SK-N-SH (cell line): ENCODE results near the gene AKAP4. TPM values are rescaled to one million over a fixed set of nuclear protein-coding genes. Genes with fewer than 3 reads are reported as not detected.

ENCODE experiments used
- CTCF ChIA-PET: fragments of 300-600, 350-600 bp; formaldehyde crosslinking; extraction: SDS; loops from one replicate; lab custom pipeline; 2021; lab: Yijun Ruan, JAX
- POLR2A ChIA-PET: fragments of 350-600 bp; sonication (Branson Sonifier 250); formaldehyde crosslinking; extraction: SDS; loops from one replicate; lab custom pipeline; 2020; ENCODE audit warnings: antibody characterized with exemption, inconsistent platforms; lab: Yijun Ruan, JAX
- DNase-seq: peaks from one replicate; pipeline ENCODE4 v3.0.0; 2012
- H2AFZ ChIP-seq: fragments of 200-600 bp; sonication (generic); 2 replicates; pipeline ENCODE4 v1.8.1; 2016; ENCODE audit warnings: antibody characterized with exemption, mild to moderate bottlenecking, low read depth
- H3F3A ChIP-seq: fragments of 200-600 bp; sonication (generic); replicated peaks from 2 replicates; pipeline ENCODE3; 2016; ENCODE audit warnings: antibody characterized with exemption, mild to moderate bottlenecking; ENCODE audit not compliant: insufficient read depth
- H3K27ac ChIP-seq, 2 experiments: fragments of 200-500 bp in 1 of 2; fragments of 200-600 bp in 1 of 2; sonication (Bioruptor generic) in 1 of 2; sonication (generic), shearing (Covaris generic) in 1 of 2; 2 replicates each; pipeline versions ENCODE4 v1.5.1 to v1.6.1; 2014 to 2016; ENCODE audit warnings: low read depth in 2 of 2, inconsistent platforms in 1 of 2, low read length in 1 of 2, mild to moderate bottlenecking in 1 of 2, mixed read lengths in 1 of 2
- H3K27me3 ChIP-seq: fragments of 200-600 bp; sonication (generic), shearing (Covaris generic); 2 replicates; pipeline ENCODE4 v1.6.1; 2016; ENCODE audit warnings: mixed run types; ENCODE audit not compliant: insufficient read depth
- H3K36me3 ChIP-seq, 2 experiments: fragments of 200-500 bp in 1 of 2; fragments of 200-600 bp in 1 of 2; sonication (Bioruptor generic) in 1 of 2; sonication (generic) in 1 of 2; replicated peaks in 1 of 2; 2 replicates each; pipeline versions ENCODE3 to v1.5.1; 2014 to 2016; ENCODE audit warnings: low read length in 1 of 2, mild to moderate bottlenecking in 1 of 2; ENCODE audit not compliant: insufficient read depth in 2 of 2, control insufficient read depth in 1 of 2
- H3K4me1 ChIP-seq, 2 experiments: fragments of 200-500 bp in 1 of 2; fragments of 200-600 bp in 1 of 2; sonication (Bioruptor generic) in 1 of 2; sonication (generic), shearing (Covaris generic) in 1 of 2; 2 replicates each; pipeline versions ENCODE4 v1.5.1 to v1.6.1; 2014 to 2016; ENCODE audit warnings: low read depth in 1 of 2, low read length in 1 of 2, mixed run types in 1 of 2; ENCODE audit not compliant: insufficient read depth in 2 of 2, control insufficient read depth in 1 of 2
- H3K4me2 ChIP-seq: fragments of 200-600 bp; sonication (generic), shearing (Covaris generic); 2 replicates; pipeline ENCODE4 v1.6.1; 2017; ENCODE audit warnings: mixed run types
- H3K4me3 ChIP-seq, 2 experiments: fragments of 200-500 bp in 1 of 2; fragments of 200-600 bp in 1 of 2; sonication (Bioruptor generic) in 1 of 2; sonication (generic), shearing (Covaris generic) in 1 of 2; 2 replicates each; pipeline versions ENCODE4 v1.5.1 to v1.8.1; 2014 to 2016; ENCODE audit warnings: low read depth in 2 of 2, inconsistent platforms in 1 of 2, low read length in 1 of 2, mild to moderate bottlenecking in 1 of 2, mixed read lengths in 1 of 2, moderate library complexity in 1 of 2
- H3K79me2 ChIP-seq: fragments of 200-600 bp; sonication (generic); 2 replicates; pipeline ENCODE4 v1.8.1; 2017; ENCODE audit warnings: mild to moderate bottlenecking; ENCODE audit not compliant: insufficient read depth
- H3K9ac ChIP-seq: fragments of 200-600 bp; sonication (generic); 2 replicates; pipeline ENCODE4 v1.6.1; 2017; ENCODE audit warnings: mixed run types
- H3K9me2 ChIP-seq: fragments of 200-600 bp; sonication (generic); 2 replicates; pipeline ENCODE4 v1.6.1; 2017; ENCODE audit warnings: mixed run types
- H3K9me3 ChIP-seq: fragments of 200-600 bp; sonication (generic); 2 replicates; pipeline ENCODE4 v1.6.1; 2017; ENCODE audit warnings: mixed run types, mild to moderate bottlenecking, moderate library complexity
- H4K20me1 ChIP-seq: fragments of 200-600 bp; sonication (generic); 2 replicates; pipeline ENCODE4 v1.6.1; 2017; ENCODE audit warnings: mild to moderate bottlenecking, mixed run types; ENCODE audit not compliant: insufficient read depth
- CHD2 ChIP-seq: fragments of 150-350 bp; IDR thresholded peaks from 2 replicates; pipeline ENCODE4 v1.6.1; 2018; ENCODE audit warnings: low read length; ENCODE audit not compliant: partially characterized antibody
- CTCF ChIP-seq: fragments of 200-600 bp; sonication (generic); IDR thresholded peaks from 2 replicates; pipeline ENCODE4 v1.6.1; 2017; ENCODE audit warnings: antibody characterized with exemption, mild to moderate bottlenecking, moderate library complexity
- EZH2phosphoT487 ChIP-seq: fragments of 200-600 bp; sonication (generic); IDR thresholded peaks from 2 replicates; pipeline ENCODE4 v1.6.1; 2017; ENCODE audit warnings: low read depth, mixed run types, mild to moderate bottlenecking, antibody characterized with exemption, moderate library complexity, borderline replicate concordance
- FOXM1 ChIP-seq: IDR thresholded peaks from 2 replicates; pipeline ENCODE4 v1.4.0; 2012; ENCODE audit warnings: low read depth, mild to moderate bottlenecking
- JUND ChIP-seq: IDR thresholded peaks from 2 replicates; pipeline ENCODE4 v1.4.0; 2012
- MEF2A ChIP-seq: IDR thresholded peaks from 2 replicates; pipeline ENCODE4 v1.4.0; 2012; ENCODE audit warnings: low read depth, borderline replicate concordance
- NFIC ChIP-seq: IDR thresholded peaks from 2 replicates; pipeline ENCODE4 v1.4.0; 2012; ENCODE audit warnings: borderline replicate concordance
- RAD21 ChIP-seq: IDR thresholded peaks from 2 replicates; pipeline ENCODE4 v1.6.1; 2012; ENCODE audit warnings: mild to moderate bottlenecking, low read length
- REST ChIP-seq: IDR thresholded peaks from 2 replicates; pipeline ENCODE4 v1.6.1; 2012; ENCODE audit warnings: mild to moderate bottlenecking, low read depth, low read length, moderate library complexity
- RFX5 ChIP-seq: IDR thresholded peaks from 2 replicates; pipeline ENCODE4 v1.6.1; 2012; ENCODE audit warnings: mild to moderate bottlenecking, improper control_type of control experiment, low read length
- SIN3A ChIP-seq: IDR thresholded peaks from 2 replicates; pipeline ENCODE4 v1.6.1; 2012; ENCODE audit warnings: low read depth, mild to moderate bottlenecking, low read length, moderate library complexity, borderline replicate concordance
- SMC3 ChIP-seq: IDR thresholded peaks from 2 replicates; pipeline ENCODE4 v1.6.1; 2012; ENCODE audit warnings: low read depth, low read length, improper control_type of control experiment
- TAF1 ChIP-seq: IDR thresholded peaks from 2 replicates; pipeline ENCODE4 v1.6.1; 2012; ENCODE audit warnings: low read depth, mild to moderate bottlenecking, low read length, moderate library complexity, borderline replicate concordance
- USF1 ChIP-seq: IDR thresholded peaks from 2 replicates; pipeline ENCODE4 v1.4.0; 2012; ENCODE audit warnings: low read depth, borderline replicate concordance
- USF2 ChIP-seq: fragments of 150-350 bp; IDR thresholded peaks from 2 replicates; pipeline ENCODE4 v1.6.1; 2017; ENCODE audit warnings: antibody characterized with exemption, low read length, low read depth, borderline replicate concordance
- YY1 ChIP-seq: IDR thresholded peaks from 2 replicates; pipeline ENCODE4 v1.4.0; 2012; ENCODE audit warnings: low read depth, mild to moderate bottlenecking
- ZBTB33 ChIP-seq: IDR thresholded peaks from 2 replicates; pipeline ENCODE4 v1.4.0; 2012; ENCODE audit warnings: low read depth, borderline replicate concordance
- WGBS: methylation state at CpG from one replicate; pipeline ENCODE4 v1.1.6; 2017; ENCODE audit warnings: low lambda C conversion rate; 5-methylcytosine and 5-hydroxymethylcytosine counted together
- polyA plus RNA-seq, 3 experiments: library from polyadenylated mRNA; depleted of rRNA; stranded (reverse); fragments of >200 nt; gene quantifications; 2 replicates each; pipeline ENCODE4 v1.2.3, GENCODE V29; 2012

AKAP4 gene
- polyA plus RNA-seq, 1 of the 3 experiments (the other 2 are of a cell fraction) = not detected

- Histone ChIP-seq H2AFZ (no peak overlapping the region), H3K4me3 (no peak overlapping the region), H3K27ac (no peak overlapping the region), H3K4me2 (no peak overlapping the region), H3K27me3 (no peaks in the 10 kb centered on the region; the same call in 1 of the 2 replicates), H3K9me3 (no peaks in the 10 kb centered on the region), H3K79me2 (no peaks in the 10 kb centered on the region), H3K9me2 (no peaks in the 10 kb centered on the region), H3K9ac (no peak overlapping the region), H3K4me1 (no peaks in the 10 kb centered on the region), H4K20me1 (no peaks in the 10 kb centered on the region), H3K36me3 (no peaks in the 10 kb centered on the region), H3F3A (no peaks in the 10 kb centered on the region)
- WGBS = 13% methylated on average over 3 of the region's 3 CpGs
- ChIA-PET POLR2A (no interaction called here), CTCF (no interaction called here)
- DNase-seq = no peak
- TF ChIP-seq NFIC (no peak), EZH2phosphoT487 (no peak), ZBTB33 (no peak), REST (no peak), RFX5 (no peak), YY1 (no peak), FOXM1 (no peak), CHD2 (no peak), MEF2A (no peak), RAD21 (no peak)
Measured at GRCh38 chrX:50161127-50161526, 39.7 kb downstream of the AKAP4 start.

GRCh38 chrX:50158593-50158992, 42.2 kb downstream of the AKAP4 start:
- POLR2A ChIA-PET = no interaction called here
- CTCF ChIA-PET = no interaction called here
- Histone ChIP-seq H4K20me1 (no peaks in the 10 kb centered on the region), H3K79me2 (no peaks in the 10 kb centered on the region), H3K9me2 (no peaks in the 10 kb centered on the region), H3K4me3 (no peak overlapping the region), H3K36me3 (no peaks in the 10 kb centered on the region), H3K9me3 (no peaks in the 10 kb centered on the region), H3K4me1 (no peaks in the 10 kb centered on the region), H3K4me2 (no peak overlapping the region), H3F3A (no peaks in the 10 kb centered on the region), H3K27me3 (no peaks in the 10 kb centered on the region; the same call in 1 of the 2 replicates), H3K27ac (no peak overlapping the region), H2AFZ (no peak overlapping the region), H3K9ac (no peak overlapping the region)
- DNase-seq = no peak
- WGBS = 12% methylated on average over 1 of the region's 1 CpG
- TF ChIP-seq TAF1 (no peak), SIN3A (no peak), CTCF (no peak), FOXM1 (no peak), ZBTB33 (no peak), JUND (no peak), SMC3 (no peak), USF1 (no peak), USF2 (no peak)
